ENCODE results near the gene RASAL2.

The RASAL2 gene

DNA sequence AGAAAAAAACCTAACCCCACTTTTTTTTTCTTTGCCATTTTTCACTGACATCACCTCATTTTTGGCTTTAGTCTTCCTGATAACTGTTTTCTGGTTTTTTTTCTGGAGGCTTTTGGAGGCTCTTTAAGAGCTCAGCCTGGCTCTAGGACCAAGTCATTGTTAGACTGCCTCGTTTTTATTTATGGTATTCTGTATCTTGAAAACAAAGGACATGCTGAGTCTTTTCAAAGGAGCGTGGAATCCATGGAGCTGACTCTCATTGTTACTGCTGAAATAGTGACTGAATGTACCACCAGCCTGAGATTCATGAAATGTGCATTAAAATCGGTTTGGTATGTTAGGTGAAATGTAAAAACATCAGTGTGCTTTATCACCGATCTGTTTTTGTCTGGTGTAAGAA, 28.0 kb downstream of the RASAL2 start:
- TF ChIP-seq CTCF (IDR thresholded peaks at IDR 0.05), result no peak
- no peak overlapping the region for H3K27ac ChIP-seq
- H3K36me3 ChIP-seq, result no peaks in the 10 kb centered on the region
- no peaks in the 10 kb centered on the region for H3K9me3 ChIP-seq
- H3K27me3 ChIP-seq, result no peaks in the 10 kb centered on the region
- no peaks in the 10 kb centered on the region for H3K4me1 ChIP-seq (ENCODE audit: control insufficient read depth in 1 of 2, insufficient read depth in 1 of 2, low read depth in 1 of 2, low read length in 1 of 2)
- no peak overlapping the region for H3K4me3 ChIP-seq (ENCODE audit: low read depth in 1 of 2, low read length in 1 of 2)

DNA sequence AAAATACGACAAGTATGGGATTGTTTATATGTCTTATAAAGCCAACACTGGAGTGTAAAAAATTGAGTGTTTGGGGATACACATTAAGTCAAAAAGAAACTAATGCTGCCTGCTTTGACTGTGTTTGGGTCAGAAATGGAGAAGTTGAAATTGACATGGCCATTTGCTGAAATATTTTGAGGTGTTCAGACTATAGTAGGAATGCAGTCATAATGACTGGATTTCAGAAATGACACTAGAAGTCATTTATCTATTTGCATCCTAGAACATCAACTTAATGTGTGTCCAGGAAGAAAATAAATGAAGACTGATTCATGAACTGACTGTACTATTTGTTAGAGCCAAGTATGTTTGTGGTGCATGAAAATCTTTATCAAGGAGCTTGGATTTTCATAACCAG, 28.4 kb downstream of the RASAL2 start:
- Histone ChIP-seq H3K4me1 (ENCODE audit: control insufficient read depth in 1 of 2, insufficient read depth in 1 of 2, low read depth in 1 of 2, low read length in 1 of 2) (no peaks in the 10 kb centered on the region), H3K27ac (no peak overlapping the region), H3K27me3 (no peaks in the 10 kb centered on the region), H3K36me3 (no peaks in the 10 kb centered on the region), H3K9me3 (no peaks in the 10 kb centered on the region), H3K4me3 (ENCODE audit: low read depth in 1 of 2, low read length in 1 of 2) (no peak overlapping the region)
- no peak for TF ChIP-seq CTCF (IDR thresholded peaks at IDR 0.05)

- Histone ChIP-seq H3K27me3 (no peaks in the 10 kb centered on the region), H3K36me3 (no peaks in the 10 kb centered on the region), H3K4me1 (ENCODE audit: control insufficient read depth in 1 of 2, insufficient read depth in 1 of 2, low read depth in 1 of 2, low read length in 1 of 2) (no peaks in the 10 kb centered on the region), H3K9me3 (no peaks in the 10 kb centered on the region), H3K27ac (no peak overlapping the region), H3K4me3 (ENCODE audit: low read depth in 1 of 2, low read length in 1 of 2) (no peak overlapping the region)
- no peak for TF ChIP-seq CTCF (IDR thresholded peaks at IDR 0.05)
These were observed 30.2 kb downstream of the RASAL2 start for GRCh38 chr1:178124115-178124514.

- no peak overlapping the region for H3K4me3 ChIP-seq (ENCODE audit: low read depth in 1 of 2, low read length in 1 of 2)
- H3K27ac ChIP-seq, result no peak overlapping the region
- no peak for TF ChIP-seq CTCF (IDR thresholded peaks at IDR 0.05)
- no peaks in the 10 kb centered on the region for H3K9me3 ChIP-seq
- H3K27me3 ChIP-seq, result no peaks in the 10 kb centered on the region
- H3K36me3 ChIP-seq, result no peaks in the 10 kb centered on the region
- no peaks in the 10 kb centered on the region for H3K4me1 ChIP-seq (ENCODE audit: control insufficient read depth in 1 of 2, insufficient read depth in 1 of 2, low read depth in 1 of 2, low read length in 1 of 2)
These were observed 32.4 kb downstream of the RASAL2 start for GRCh38 chr1:178126261-178126660.

DNA sequence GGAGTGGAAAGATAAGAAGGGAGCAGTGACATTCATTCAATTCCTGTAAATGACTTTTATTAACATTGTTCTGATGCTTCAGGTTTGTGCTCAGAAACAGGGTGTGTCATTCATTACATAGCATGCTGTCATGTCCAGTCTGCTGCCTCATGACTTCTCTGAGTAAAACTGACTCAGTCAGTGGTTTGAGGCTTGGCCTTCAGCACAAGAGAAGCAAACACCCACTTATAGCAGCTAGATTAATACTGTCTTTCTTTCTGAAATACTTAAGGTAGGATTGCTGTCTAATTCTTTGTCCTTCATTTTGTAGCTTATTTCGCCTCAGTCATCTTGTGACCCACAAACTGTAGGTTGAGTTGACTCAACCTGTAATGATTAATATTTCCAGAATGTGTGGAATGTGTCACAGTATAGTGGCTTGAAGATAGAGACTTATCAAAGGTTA, 32.9 kb downstream of the RASAL2 start:
- Histone ChIP-seq H3K27ac (no peak overlapping the region), H3K36me3 (no peaks in the 10 kb centered on the region), H3K4me3 (ENCODE audit: low read depth in 1 of 2, low read length in 1 of 2) (no peak overlapping the region), H3K4me1 (ENCODE audit: control insufficient read depth in 1 of 2, insufficient read depth in 1 of 2, low read depth in 1 of 2, low read length in 1 of 2) (no peaks in the 10 kb centered on the region), H3K9me3 (no peaks in the 10 kb centered on the region), H3K27me3 (no peaks in the 10 kb centered on the region)
- TF ChIP-seq CTCF (IDR thresholded peaks at IDR 0.05), result no peak

Data from neutrophil (primary cell).